ENCODE measurements around the gene TNXB.

TNXB gene, protein sequence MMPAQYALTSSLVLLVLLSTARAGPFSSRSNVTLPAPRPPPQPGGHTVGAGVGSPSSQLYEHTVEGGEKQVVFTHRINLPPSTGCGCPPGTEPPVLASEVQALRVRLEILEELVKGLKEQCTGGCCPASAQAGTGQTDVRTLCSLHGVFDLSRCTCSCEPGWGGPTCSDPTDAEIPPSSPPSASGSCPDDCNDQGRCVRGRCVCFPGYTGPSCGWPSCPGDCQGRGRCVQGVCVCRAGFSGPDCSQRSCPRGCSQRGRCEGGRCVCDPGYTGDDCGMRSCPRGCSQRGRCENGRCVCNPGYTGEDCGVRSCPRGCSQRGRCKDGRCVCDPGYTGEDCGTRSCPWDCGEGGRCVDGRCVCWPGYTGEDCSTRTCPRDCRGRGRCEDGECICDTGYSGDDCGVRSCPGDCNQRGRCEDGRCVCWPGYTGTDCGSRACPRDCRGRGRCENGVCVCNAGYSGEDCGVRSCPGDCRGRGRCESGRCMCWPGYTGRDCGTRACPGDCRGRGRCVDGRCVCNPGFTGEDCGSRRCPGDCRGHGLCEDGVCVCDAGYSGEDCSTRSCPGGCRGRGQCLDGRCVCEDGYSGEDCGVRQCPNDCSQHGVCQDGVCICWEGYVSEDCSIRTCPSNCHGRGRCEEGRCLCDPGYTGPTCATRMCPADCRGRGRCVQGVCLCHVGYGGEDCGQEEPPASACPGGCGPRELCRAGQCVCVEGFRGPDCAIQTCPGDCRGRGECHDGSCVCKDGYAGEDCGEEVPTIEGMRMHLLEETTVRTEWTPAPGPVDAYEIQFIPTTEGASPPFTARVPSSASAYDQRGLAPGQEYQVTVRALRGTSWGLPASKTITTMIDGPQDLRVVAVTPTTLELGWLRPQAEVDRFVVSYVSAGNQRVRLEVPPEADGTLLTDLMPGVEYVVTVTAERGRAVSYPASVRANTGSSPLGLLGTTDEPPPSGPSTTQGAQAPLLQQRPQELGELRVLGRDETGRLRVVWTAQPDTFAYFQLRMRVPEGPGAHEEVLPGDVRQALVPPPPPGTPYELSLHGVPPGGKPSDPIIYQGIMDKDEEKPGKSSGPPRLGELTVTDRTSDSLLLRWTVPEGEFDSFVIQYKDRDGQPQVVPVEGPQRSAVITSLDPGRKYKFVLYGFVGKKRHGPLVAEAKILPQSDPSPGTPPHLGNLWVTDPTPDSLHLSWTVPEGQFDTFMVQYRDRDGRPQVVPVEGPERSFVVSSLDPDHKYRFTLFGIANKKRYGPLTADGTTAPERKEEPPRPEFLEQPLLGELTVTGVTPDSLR (N-terminal part only)

DNA sequence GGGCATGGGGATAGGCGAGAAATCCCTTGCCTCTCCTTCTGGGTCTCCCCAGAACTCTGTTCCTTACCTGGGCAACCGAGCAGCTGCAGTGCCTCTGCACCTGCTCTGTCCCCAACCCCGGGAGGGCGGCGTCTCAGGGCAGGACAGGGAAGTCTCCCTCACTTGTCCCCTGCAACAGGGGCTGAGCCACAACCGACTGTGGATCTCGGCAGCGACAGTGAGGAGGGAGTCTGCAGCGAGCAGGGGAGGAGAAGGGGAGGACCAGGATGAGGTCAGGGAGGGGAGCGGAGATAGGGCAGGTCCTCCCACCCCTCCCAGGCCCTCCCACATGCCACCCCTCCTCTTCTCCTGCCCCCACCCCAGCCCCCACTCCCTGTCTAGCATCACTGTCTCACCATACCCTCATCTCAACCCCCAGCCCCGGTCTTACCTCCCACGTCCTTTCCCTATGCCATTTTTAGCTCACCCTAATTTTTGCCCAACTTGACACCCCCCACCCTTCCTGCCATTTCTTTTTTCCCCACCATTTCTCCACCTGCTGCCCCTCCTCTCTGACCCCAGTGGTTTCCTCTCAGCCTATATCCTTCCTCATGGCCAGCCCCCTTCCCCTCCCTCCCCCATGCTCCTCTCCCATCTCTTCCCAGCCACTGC lies at the start of gene TNXB:
TNXB (minus strand) TSS at position 225 of the 651 bp plus-strand sequence. CDS start 11,140 bp downstream, outside the sequence.
- no peak for DNase-seq

DNA sequence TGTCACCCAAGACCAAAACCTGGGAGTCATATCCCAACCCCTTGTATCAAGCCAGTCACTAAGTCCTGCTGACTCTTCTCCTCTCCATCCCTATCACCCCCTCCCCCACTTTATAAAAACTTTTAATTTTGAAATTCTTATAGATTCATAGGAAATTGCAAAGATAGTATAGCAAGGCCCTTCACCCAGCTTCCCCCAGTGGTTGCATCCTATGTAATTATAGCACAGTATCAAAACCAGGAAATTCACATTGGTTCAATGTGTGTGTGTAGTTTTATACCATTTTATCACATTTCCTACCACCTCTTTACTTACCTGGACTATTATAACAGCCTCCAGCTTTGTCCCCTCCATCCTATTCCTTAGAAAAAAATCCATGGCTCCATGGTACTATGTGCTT lies 48.9 kb upstream of the TNXB start:
- no peak for DNase-seq

DNA sequence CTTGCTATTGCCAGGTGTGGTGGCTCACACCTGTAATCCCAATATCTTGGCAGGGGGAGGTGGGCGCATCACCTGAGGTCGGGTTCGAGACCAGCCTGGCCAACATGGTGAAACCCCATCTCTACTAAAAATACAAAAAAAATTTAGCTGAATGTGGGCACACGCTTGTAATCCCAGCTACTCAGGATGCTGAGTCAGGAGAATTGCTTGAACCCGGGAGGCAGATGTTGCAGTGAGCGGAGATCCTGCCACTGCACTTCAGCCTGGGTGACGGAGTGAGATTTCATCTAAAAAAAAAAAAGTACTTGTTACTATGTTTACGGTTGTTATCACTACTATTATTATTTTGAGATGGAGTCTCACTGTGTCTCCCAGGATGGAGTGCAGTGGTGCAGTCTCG lies 47.8 kb upstream of the TNXB start:
- no peak for DNase-seq

DNA sequence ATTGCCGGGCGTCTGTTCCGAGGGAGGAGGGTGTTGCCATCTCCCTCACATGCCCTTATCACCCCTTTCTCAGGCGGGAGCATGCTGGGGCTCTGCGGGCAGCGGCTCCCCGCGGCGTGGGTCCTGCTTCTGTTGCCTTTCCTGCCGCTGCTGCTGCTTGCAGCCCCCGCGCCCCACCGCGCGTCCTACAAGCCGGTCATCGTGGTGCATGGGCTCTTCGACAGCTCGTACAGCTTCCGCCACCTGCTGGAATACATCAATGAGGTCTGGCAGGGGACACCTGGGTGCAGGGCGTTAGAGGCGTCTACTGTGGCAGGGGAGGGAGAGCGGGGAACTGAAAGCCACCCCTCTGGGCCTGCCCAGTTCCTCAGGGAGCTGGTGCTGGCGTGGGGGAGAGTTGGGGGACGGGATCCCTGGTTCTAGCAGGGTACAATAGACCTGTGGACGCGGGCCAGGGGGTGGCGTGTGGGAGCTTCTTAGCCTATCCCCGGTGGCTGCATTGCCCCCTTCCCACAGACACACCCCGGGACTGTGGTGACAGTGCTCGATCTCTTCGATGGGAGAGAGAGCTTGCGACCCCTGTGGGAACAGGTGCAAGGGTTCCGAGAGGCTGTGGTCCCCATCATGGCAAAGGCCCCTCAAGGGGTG lies 45.5 kb upstream of the TNXB start:
- DNase-seq: peak in 36 of 56 donors; percentile 34 to 77 (median 56)

DNA sequence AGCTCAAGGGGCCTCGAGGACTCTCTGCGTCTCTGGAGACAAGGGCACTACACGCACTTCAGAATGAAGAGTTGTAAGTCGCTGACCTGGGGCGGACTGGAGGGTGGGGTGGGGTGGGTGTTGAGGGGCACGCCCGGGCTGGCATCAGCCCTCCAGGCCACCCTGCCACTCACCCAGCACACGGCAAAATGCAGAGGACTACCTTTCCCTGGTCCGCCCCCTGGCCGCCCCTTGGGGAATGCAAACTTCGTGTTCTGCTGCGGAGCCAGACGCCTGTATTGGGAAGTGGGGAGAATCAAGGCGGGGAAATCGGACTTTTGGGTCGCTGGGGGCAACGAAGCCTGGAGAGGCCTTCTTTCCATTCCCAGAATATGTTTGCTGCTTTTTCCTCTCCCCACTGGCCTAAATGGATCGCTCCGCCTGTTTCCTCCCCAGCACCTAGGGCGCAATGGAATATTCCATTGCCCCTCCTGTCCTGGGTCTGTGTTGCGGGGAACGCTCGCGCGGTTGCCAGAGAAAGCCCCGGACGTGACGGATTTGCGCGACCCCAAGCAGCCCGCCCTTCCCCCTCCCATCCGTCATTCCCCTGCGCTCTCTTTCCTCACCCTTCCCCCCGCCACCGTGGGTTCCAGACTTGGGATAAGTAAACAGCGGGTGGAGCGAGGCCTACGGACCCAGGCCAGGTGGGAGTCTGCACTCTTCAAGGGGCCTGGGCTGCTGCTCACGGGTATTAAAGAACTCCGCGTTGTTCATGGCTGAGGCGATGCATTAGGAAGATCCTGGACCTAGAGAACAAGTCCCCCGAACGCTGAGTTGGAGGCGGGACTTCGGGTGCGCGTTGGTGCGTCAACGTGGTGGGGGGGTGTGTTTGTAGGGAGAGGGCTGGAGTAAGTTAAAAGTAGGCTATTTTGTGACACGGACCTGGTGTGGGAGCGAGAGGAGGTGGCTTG lies 44.7 kb upstream of the TNXB start, which contains the start of gene PPT2:
PPT2 (plus strand) TSS at position 578 of the 950 bp plus-strand sequence. CDS start 454 bp downstream, outside the sequence.
- peak in 54 of 56 donors; percentile 60 to 93 (median 84) for DNase-seq

DNA sequence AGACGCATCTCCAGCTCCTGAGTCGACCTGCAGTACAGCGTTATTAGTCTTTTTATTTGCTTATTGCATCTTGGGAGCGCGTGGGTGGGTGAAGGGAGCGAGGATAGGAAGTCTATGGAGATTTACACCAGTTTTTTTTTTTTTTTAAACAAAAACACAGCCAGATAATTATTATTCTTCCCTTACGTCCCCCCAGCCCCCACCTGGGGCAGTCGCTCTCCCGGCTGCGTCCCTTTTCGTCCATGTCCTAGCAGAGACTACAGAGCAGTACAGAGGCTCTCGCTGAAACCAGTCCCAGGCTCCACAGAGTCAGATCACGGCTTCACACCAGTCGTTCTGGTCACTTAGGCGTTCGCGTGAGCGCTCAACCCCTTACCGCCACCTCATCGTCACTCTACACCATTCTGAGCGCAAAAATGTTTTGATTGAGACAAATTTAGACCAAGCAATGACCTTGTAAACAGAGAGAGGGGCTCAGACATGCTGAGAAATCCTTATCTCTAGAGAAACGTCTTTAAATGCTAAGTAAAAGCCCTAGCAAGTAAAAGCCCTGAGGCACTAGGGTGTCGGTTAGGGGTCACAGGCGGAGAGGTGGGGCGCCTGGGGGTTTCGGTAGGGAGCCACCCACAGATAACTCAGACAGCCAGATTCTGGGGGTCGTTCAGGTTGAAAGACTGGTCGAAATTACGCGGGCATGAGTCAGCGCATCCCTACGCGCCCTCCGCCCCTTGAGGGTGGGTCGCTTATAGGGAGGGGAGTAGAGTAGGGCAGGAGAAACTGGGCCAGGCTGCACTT lies 43.8 kb upstream of the TNXB start:
- DNase-seq: peak in 13 of 56 donors; percentile 10 to 63 (median 49)

DNA sequence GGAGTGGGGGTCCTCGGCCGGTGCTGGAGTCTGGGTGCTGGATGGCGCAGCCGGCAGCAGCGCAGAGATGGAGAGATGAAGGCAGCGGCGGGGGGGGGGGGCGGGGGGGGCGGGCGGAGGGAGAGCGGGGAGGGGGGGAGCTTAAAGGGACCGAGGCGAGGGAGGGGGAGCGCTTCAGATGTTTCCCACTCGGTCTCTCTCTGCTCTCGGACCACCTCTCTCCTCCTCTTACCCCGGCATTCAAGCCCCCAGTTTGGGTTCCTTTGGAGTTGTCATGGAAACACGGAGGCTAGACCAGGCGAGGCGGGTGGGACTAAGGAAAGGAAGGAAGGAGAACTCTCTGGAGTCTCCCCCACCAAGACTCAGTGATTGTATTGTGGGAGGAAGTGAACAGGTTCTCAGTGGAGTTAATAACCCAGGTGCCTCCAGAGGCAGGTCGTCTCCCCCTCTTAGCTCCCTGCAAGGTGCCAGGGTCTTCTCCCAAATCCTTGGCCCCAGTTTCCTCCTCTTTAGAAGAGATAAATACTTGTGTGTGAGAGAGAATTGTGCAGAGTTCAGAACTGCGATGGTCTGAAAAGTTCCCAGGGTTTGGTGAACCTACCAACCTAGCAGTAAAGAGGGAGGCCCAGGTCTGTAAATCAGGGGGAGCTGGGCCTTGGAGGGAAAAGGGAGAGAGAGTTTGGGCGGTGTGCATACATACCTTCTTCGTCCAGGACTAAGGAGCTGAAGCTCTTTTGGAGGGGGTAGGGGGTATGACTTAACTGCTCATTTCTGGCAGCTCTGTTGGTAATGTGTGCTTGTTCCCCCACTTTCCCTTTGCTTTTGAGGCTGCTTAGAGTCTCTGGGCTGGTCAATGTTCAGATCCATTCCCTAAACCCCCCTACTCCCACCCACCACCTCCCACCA lies 43.0 kb upstream of the TNXB start, which contains the start of gene PRRT1:
PRRT1 (minus strand) TSS at position 77 of the 906 bp plus-strand sequence. CDS start 112 bp downstream, outside the sequence.
- DNase-seq: peak in 30 of 56 donors; percentile 11 to 62 (median 36)

DNA sequence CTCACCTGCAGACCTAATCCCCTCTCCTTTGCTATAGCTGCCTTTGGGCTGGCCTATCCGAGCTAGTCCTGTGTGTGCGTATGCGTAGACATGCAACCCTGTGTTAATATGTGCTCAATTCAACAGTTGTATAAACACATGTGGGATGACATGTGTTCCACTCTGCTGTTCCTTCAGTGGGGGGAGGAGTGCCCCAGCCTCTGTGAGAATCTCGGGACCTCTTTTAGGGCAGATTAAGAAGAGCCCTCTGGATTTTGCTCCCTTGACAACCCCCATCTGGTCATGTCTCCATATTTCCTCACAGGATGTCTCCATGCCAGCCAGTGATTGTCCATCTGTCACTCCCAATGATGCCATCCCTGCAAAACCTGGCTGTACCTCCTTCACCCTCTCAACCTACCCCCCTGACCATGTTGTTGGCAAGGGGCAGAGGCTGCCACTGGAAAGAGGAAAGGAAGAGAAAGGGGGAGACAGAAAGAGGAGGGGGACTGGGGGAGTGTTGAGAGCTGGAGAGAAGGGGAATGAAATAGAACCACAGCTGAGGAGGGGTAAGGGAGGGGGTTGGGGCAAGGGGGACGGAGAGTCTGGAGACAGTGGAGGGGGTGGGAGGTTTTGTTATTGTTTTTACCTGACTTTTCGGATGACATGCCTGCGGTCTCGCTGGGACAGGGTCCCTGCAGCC lies 42.2 kb upstream of the TNXB start:
- peak in 7 of 56 donors; percentile 15 to 62 (median 39) for DNase-seq

DNA sequence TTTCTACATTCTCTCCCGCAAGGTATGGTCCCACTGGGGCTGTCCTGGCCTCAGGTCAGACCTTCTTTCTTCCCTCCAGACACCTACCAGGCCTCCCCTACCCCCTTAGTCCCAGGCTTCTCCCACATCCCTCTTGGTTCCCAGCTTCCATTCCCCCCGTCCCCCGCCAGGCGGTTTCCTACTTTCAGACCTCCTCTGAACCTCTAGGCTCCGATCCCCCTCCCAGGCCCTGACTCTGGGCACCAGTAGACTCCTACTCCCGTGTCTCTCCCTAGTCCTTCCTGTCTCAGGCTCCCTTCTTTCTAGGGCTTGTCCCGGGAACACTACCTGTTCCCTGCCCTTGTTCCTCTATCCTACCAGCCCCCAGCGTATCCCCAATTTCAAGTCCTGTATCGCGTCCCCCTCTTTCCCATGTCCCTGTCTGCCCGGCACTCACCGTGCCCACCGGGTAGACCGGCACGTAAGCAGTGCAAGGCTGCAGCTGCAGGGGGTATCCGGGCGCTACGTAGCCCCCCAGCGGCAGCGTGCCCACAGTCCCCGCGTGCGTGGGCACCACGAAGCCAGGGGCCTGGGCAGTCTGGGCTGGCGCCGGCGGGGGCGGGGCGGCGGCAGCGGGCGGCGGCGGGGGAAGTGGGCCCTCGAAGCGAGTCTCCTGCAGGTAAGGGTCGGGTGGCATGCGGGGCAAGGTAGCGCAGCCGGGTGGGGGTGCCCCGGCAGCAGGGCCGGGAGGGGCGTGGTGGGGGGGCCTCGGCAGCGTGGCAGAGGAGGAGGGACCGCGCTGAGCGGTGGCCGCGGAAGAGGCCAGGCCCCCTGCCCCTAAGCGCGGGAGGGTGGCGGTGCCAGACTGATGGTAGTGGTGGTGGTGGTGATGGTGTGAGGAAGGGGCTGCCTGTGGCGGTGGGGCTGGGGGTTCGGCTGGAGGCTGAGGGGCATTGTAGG lies 41.1 kb upstream of the TNXB start:
- DNase-seq: no peak

DNA sequence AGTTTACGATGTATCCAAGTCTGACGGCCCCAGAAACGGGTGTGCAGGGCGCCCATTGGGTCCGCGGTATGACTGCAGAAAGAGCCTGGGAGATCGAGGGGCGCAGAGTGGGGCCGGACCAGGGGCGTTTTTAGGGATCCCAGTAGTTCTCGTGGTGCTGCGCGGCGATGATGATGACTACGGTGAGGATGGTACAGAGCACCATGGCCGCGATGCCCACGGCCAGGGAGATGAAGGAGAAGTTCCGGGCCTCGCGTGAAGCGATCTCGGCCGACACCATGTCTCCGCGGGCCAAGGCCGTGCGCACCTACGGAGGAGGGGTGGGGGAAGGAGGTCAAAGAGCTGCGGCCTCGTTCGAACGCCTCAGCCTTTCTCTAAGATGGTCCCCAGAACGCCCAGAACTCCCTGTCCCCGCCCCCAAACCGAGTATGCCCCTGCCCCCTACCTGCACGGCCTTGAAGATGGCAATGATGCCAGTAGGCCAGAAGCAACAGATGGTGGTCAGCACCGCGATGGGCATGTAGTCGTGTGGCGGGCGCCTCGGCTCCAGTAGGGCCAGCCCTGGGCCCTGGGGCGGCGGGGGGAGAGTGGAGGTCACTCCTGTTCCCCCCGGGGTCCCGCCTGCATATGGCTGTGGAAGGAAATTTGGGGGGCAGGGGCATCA lies 40.1 kb upstream of the TNXB start:
- no peak for DNase-seq

DNA sequence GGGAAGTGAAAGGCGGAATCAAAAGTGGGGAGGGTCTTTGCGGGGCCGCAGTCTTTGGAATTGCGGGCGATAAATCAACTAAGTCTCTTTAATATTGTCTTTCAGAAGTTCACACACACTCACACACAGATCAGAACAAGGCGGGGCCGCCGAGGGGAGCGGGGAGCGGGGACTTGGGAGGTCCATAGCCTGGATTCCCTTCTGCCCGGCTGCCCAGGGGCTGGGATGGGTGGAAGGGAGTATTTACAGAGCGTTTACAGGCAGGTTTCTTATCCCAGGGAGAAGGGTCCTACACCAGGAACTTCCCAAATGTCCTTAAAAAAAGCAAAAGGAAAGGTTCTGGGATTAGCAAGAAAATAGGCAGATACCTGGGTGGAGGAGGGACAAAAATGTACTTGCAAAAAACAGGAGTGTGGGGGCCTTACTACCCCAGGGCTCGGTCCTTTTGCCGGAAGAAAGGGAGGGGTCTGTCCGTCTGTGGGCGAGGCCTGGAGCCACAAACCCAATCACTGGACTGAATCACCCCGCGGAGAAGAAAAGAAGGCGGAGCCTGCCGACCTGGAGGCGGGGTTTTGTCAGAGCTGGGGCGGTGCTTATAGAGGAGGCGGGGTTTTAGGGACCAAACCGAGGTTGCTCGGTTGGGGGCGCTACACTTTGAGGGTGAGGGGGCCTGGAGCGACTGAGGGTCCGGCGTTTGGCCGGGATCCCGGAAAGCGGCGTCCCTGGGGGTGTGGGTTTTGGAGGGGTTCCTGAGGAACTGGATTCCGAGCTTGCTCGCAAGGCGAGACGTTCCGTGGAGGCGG lies 39.4 kb upstream of the TNXB start:
- DNase-seq: peak in 22 of 56 donors; percentile 9 to 55 (median 26)

DNA sequence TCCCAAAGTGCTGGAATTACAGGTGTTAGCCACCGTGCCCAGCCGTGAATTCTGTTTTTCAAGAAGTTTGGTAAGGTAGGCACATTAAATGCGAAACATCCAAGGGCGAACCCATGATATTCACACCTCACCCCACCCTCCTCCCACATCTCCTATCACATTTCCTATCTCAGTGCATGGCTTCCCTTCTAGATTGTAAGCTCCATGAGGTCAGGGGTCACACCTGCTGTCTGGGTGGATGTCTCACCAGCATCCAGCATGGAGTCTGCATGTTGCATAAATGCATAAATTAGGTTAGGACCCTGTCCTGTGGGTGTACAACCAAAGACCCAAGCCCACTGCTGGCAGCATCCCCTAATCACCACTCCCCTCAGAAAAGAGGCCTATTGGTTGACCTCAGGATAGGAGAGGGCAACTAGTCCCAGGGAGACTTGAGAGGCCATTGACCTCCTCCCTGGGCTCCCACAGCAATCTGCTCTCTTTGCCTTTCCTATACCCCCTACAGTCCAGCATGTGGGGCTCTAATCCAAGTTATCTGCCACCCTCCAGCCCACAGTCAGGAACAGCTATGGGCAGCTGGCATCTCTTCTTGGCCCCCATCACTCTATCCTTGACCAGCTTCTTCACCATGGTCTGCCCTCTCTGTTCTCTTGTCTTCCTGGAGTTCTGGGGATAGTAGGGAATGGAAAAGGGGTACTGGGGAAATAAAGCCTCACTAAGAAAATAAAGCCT lies 38.4 kb upstream of the TNXB start:
- no peak for DNase-seq

DNA sequence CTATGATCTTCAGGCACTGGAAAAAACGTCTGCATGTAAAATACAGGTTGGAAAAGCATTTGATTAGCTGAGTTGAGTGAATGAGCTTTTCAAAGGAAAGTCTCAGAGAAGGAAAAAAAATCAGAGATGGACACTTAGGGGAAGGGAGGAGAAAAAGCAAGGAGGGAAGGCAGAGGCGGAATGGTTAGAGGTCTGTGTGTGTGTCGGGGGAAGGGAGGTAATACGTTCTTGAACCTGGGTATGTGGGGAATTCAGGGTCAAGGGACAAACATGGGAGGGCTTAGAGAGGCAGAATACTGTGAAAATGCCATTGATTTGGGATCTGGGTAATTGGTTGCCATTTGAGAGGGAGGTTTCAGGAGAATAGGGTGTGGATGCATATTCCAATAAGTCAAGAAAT lies 37.5 kb upstream of the TNXB start:
- DNase-seq: no peak
